Kidney capillary endothelial cell (primary cell): ENCODE results near the gene CYP19A1.
A peak's percentile ranks its signal among the peaks of the same experiment; 100 is the strongest.
"Not testable (repeated sequence)": the region's sequence is repeated elsewhere in the genome, so short reads cannot be mapped to it uniquely, and the experiment has no call there.

ENCODE experiments used
- DNase-seq: peaks from one replicate; pipeline ENCODE4 v3.0.0-alpha.2; 2018; ENCODE audit warnings: low spot score

The CYP19A1 gene

DNA sequence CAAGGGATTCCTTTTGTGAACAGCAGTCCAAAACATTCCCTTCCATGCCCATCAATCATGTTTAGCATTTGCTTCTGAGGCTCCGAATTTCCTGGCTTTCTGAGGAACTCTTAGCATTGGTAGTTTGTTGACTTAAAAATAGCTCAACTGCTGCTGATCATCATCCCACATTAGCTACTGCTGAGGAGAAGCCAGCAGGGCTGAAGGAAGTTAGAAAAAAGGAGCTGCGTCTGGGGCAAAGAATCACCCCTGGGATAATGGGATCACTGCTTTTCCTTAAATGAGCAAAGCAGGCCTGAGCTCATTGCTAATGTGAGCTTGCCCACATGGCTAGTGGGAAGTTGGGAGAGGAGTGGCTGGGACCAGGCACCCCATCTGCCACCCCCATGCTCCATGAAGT lies 39.8 kb downstream of the CYP19A1 start:
- DNase-seq = no peak

DNA sequence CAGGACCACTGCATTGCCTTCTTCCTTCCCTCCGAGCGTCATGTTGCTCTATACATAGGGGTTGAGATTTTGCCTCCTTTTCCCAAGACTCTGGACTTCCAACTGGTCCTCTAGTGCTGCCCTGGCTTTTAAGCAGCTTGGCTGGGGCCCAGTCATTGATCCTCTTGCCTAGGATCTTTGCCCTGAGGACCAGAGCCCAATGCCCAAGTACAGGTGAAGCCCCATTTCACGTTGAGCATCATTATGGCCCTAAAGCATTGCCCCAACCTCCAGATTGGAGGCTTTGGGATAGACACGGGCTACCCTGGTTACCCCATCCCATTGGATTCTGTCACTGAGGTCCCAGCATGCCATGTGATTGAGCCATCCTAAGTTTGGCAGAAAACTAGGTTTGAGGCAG lies 47.7 kb downstream of the CYP19A1 start:
- no peak for DNase-seq

- no peak for DNase-seq
These were observed 49.1 kb downstream of the CYP19A1 start for GRCh38 chr15:51289290-51289689.

GRCh38 chr15:51288143-51289065 lies 50.0 kb downstream of the CYP19A1 start:
- DNase-seq = no peak

GRCh38 chr15:51286816-51287215 lies 51.6 kb downstream of the CYP19A1 start:
- DNase-seq = no peak

DNA sequence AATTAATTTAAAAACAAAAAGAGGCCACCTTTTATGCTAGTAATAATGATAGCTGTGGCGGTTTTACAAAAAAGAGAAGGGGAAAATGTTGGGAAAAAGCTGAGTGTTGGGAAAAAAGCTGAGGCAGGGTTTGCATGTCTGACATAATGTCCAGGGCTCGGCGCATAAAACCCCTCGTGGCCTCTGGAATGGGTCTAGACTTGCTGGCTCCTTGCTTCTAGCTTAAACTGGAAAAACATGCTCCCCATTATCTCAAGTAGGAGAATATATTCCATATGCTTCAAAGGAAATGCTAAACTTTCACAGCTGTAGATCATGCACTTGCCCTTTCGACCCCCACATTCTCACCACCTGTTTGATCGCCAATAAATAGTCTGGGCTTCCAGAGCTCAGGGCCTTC lies 53.0 kb downstream of the CYP19A1 start:
- no peak for DNase-seq

DNA sequence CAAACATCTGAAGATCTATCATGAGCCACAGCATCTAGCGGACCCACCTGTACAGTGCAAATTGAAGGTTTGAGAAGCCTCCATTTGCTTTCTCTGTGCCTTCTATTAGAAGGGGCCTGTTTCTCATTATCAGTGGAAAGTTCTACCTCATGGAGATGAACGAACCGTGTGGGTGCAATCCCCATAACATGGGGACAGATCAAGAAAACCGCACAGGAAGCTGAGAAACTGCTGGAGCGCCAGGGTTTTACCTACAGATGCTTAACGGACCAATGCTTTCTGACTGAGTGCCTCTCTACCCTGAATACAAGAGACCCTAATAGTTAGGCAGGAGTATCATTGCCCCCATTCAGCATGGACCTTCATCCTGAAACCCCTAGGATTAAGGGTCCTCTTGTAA lies 53.5 kb downstream of the CYP19A1 start:
- DNase-seq = no peak

GRCh38 chr15:51283026-51283425 lies 55.4 kb downstream of the CYP19A1 start:
- DNase-seq = no peak

DNA sequence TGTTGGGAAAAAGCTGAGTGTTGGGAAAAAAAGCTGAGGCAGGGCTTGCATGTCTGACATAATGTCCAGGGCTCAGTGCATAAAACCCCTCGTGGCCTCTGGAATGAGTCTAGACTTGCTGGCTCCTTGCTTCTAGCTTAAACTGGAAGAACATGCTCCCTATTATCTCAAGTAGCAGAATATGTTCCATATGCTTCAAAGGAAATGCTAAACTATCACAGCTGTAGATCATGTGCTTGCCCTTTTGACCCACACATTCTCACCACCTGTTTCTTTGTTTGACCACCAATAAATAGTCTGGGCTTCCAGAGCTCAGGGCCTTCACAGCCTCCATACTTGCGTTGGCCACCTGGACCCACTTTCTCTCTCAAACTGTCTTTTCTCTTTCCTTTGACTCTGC lies 56.2 kb downstream of the CYP19A1 start:
- not testable (repeated sequence) for DNase-seq

DNA sequence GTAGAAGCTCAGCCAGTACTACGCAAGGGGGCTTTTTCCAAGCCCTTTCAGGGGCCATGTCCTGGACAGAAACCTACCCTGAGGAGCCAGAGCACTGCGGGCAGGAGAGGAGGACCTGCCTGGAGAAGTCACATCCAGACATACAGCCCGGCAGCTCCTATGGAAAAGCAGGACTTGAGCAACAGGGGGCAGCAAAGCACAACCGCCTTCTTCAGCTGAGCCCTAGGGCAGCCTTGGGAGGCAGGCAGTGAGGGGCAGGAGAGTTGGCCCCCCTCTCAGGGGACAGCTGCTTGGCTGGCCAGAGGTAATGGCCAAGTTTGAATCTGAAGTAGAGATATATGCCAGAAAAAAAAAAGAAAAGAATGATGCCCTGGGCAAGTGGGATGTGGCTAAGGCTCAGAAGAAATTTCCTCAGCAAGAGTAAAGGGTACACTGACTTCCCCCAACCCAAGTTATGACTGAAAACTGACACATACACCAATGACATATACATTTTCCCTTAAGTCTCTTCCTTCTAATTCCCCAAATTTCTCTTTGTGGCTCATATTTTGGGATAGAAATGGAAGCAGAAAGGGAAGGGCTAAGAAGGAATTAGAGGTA lies 56.9 kb downstream of the CYP19A1 start:
- peak; percentile 43 for DNase-seq

DNA sequence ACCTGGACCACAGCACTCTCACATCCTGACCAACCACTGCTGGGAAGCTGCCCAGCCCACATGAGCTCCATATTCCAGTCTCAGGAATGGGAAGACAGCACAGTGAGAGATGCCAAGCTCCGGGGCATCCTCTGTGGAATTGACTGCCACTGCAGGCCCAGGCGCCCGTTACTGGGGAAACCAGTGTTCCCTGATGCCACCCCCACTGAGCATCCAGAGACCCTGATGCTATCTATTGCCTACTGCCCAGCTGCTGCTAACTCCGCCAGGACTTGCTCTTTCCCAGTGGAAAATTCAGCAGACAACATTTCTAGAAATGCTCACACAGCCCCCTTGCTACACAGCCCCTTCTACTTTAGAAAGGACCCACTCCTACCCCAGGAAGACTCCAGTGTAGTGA lies 57.6 kb downstream of the CYP19A1 start:
- no peak for DNase-seq

DNA sequence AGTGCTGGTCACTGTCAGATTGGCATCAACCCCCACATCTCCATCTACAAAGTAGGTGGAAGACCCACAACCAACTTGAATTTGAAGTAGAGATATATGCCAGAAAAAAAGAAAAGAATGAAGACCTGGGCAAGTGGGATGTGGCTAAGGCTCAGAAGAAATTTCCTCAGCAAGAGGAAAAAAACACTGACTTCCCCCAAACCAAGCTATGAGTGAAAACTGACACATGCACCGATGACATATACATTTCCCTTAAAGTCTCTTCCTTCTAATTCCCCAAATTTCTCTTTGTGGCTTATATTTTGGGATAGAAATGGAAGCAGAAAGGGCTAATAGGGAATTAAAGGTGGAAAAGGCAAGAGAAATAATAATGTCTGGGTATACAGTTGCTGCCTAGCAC lies 59.0 kb downstream of the CYP19A1 start:
- no peak for DNase-seq

GRCh38 chr15:51277101-51277500 lies 61.3 kb downstream of the CYP19A1 start:
- no peak for DNase-seq

DNA sequence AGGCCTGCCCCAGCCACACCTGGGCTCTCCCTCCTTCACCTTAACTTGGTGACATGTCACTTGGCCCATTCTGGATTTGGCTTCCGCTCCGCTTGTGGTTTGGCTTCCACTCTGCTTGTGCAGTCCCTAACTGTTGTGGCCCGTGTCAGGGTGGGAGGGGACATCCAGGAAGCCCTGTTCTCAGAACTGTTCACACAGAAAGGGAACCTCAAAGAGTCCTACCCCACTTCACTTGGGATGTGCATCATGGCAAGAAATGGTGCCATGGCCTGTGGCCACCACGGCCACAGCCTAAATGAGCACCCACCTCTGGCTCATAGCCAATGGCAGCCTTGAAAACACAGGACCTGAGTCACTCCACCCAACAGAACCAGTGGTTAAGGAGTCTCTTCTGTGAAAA lies 63.4 kb downstream of the CYP19A1 start:
- DNase-seq = no peak

DNA sequence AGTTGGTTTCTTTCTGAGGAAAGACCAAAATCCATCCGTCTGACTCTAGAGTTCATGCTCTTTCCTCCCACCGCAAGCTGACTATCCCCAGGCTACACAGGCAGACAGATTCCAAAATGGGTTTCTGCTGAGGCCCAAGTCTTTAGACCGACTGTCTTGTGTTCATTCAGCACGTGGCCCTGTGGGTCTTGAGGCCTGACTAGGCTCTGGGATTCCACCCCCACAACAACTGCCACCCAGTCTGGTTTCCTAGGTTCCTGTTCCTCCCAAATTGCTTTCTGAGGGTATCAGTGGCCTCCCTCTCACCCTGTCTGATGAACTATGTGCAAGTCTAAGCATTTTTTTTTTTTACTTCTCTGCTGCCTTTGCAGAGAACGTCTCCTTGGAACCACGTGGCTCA lies 67.7 kb downstream of the CYP19A1 start:
- no peak for DNase-seq

GRCh38 chr15:51269496-51269895 lies 68.9 kb downstream of the CYP19A1 start:
- DNase-seq = no peak

GRCh38 chr15:51267703-51268083 lies 70.7 kb downstream of the CYP19A1 start:
- no peak for DNase-seq

GRCh38 chr15:51267051-51267702 lies 71.2 kb downstream of the CYP19A1 start:
- DNase-seq = no peak

DNA sequence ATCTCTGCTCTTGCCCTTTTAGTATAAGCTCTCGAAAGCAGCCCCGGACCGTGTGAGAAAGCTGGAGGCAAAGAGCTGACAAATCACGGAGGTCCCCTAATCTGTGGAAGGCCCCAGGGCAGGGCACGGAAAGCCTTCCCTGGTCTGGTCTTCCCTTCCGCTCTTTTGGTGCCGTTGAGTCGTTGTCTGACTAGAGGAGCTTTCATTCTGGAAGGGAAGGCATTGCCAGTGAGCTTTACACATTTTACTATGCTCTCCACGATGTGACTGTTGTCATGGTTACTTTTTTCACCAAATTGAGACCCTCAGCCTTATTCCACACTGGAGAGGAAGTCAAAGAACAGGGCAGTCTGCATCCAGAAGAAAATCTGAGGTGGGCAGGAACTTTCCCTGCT lies 71.7 kb downstream of the CYP19A1 start:
- no peak for DNase-seq

DNA sequence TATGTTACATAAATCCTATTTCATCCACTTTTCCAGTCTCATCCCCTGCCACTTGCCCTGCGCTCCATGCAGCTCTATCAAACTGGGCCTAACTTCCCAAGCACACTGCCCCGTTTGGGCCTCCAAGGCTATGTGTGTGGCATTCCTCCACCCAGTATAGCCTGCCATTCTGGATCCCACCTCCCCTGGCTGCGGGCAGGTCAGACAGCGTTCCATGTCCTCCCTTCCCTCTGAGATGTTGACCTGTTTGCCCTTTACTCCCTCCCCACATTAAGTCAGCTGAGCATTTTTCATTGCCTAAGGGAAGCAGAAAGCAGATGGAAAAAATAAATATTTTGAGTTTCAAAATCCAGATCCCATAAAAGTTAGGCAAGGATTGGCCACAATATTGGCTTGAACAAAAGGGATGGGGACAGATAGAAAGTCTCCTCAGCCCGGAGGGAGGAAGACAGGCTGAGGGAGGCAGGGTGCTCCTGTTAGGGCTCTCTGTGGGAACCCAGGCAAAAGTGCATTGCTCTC lies 73.3 kb downstream of the CYP19A1 start:
- no peak for DNase-seq

DNA sequence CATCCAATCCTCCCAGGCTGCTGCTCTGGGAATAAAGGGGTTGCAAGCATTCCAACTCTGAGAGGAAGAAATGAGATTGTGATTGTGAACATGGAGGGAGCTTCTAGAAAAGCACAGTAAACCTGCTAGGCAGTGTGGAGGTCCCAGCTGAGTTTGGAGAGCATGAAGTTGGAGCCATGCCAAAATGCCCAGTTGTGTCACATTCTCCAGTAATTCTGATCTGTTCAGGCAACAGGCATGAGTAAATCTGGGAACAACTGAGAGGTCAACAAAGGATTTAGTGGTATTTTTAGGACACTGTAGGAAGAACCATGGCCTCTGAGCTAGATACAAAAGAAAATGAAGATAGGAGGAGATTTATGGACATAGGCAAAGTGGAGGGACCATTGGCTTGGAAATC lies 74.7 kb downstream of the CYP19A1 start:
- no peak for DNase-seq

GRCh38 chr15:51263116-51263515 lies 75.3 kb downstream of the CYP19A1 start:
- DNase-seq = no peak

DNA sequence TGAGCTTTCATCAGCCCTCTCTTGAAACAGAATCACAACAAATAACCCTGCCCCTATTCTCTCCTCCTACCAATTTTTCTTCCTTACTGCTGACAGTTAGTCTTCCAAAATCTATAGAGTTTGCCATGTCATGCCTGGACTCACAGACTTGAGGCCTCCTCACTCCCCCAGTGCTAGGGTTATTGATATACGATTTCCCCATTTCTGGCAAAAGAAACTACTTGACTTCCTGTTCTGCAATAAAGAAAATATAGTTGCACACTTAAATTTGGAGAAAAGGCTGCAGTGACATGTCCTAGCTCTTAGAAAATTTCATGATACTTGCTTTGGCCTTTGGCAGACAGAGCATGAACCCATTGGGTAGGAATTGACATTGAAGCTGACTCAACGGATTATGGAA lies 75.9 kb downstream of the CYP19A1 start:
- DNase-seq = no peak
